ENCODE data around the gene ZNF616.

DNA sequence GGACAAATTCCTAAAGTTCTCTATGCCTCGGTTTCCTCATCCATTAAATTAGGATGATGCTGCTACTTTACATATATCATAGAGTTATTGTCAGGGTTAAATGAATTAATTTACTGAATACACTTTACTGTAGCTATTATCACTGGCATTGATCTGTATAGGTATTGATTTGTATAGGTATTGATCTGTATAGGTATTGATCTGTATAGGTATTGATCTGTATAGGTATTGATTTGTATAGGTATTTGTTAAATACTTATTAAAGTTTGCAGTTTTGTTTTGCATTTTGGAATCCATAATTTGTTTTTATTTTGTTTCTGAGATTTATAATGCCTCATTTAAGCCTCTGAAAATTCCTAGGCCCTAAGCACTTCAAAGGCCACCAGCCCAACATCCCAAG lies 47.7 kb upstream of the ZNF616 start:
- TF ChIP-seq CTCF (IDR thresholded peaks at IDR 0.05) (no peak), EP300 (IDR thresholded peaks at IDR 0.05) (no peak), POLR2A (IDR thresholded peaks at IDR 0.05) (no peak)
